ENCODE measurements around the gene GRPEL1.

DNA sequence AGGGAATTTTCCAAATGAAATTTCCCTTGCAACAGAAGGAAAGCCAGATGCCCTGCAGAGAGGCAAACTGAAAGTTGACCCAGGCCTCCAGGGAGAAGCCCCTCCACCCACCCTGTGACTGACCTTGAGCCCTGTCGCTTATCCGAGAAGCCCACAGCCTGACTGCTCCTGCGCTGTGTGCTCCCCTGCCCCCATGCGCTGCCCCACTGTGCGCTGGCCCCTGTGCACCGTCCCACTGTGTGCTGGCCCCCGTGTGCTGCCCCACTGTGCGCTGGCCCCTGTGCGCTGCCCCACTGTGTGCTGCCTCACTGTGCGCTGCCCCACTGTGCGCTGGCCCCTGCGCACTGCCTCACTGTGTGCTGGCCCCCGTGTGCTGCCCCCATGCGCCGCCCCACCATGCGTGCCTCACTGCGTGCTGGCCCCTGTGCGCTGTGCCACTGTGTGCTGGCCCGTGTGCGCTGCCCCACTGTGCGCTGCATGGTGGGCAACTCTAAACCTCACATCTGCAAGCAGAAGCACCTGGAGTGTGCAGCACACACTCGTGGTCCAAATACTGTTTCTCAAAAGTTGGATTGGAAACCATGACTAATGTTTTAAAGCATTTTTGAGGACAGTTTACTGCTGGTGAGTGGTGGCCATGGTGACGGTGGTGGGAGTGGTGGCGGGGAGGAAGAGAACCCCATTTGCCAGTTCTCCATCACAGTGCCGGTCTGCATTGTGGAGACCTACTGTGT is 8.3 kb upstream of the GRPEL1 start:
- TF ChIP-seq POLR2AphosphoS5 (IDR thresholded peaks at IDR 0.05; ENCODE audit: low read depth) (no peak), CREB1 (CRISPR knock-in tag; IDR thresholded peaks at IDR 0.05; ENCODE audit: low read depth) (no peak), ZNF331 (CRISPR knock-in tag; IDR thresholded peaks at IDR 0.05; ENCODE audit: low read depth) (no peak), EZH2 (IDR thresholded peaks at IDR 0.05; ENCODE audit: low read depth, unreplicated experiment) (no peak)
- TF ChIP-seq, protein P1, sequence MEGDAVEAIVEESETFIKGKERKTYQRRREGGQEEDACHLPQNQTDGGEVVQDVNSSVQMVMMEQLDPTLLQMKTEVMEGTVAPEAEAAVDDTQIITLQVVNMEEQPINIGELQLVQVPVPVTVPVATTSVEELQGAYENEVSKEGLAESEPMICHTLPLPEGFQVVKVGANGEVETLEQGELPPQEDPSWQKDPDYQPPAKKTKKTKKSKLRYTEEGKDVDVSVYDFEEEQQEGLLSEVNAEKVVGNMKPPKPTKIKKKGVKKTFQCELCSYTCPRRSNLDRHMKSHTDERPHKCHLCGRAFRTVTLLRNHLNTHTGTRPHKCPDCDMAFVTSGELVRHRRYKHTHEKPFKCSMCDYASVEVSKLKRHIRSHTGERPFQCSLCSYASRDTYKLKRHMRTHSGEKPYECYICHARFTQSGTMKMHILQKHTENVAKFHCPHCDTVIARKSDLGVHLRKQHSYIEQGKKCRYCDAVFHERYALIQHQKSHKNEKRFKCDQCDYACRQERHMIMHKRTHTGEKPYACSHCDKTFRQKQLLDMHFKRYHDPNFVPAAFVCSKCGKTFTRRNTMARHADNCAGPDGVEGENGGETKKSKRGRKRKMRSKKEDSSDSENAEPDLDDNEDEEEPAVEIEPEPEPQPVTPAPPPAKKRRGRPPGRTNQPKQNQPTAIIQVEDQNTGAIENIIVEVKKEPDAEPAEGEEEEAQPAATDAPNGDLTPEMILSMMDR (conservative IDR thresholded peaks at IDR 0.05; ENCODE audit: low read depth in 2 of 2) = no peak
- TF ChIP-seq, protein P2, sequence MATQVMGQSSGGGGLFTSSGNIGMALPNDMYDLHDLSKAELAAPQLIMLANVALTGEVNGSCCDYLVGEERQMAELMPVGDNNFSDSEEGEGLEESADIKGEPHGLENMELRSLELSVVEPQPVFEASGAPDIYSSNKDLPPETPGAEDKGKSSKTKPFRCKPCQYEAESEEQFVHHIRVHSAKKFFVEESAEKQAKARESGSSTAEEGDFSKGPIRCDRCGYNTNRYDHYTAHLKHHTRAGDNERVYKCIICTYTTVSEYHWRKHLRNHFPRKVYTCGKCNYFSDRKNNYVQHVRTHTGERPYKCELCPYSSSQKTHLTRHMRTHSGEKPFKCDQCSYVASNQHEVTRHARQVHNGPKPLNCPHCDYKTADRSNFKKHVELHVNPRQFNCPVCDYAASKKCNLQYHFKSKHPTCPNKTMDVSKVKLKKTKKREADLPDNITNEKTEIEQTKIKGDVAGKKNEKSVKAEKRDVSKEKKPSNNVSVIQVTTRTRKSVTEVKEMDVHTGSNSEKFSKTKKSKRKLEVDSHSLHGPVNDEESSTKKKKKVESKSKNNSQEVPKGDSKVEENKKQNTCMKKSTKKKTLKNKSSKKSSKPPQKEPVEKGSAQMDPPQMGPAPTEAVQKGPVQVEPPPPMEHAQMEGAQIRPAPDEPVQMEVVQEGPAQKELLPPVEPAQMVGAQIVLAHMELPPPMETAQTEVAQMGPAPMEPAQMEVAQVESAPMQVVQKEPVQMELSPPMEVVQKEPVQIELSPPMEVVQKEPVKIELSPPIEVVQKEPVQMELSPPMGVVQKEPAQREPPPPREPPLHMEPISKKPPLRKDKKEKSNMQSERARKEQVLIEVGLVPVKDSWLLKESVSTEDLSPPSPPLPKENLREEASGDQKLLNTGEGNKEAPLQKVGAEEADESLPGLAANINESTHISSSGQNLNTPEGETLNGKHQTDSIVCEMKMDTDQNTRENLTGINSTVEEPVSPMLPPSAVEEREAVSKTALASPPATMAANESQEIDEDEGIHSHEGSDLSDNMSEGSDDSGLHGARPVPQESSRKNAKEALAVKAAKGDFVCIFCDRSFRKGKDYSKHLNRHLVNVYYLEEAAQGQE (IDR thresholded peaks at IDR 0.05; ENCODE audit: unreplicated experiment) = no peak
